NCI-H2081 treated with DMSO at 0.1 percent for 48 hours (cell line): Measurements from ENCODE around the gene B3GAT1.
A peak's percentile ranks its signal among the peaks of the same experiment; 100 is the strongest.

Experiments used
- DNase-seq: peaks from one replicate; lab custom pipeline; 2025; lab: John Stamatoyannopoulos, UW

B3GAT1 gene

GRCh38 chr11:134390706-134391569 is 21.1 kb downstream of the B3GAT1 start:
- DNase-seq = peak; percentile 60

GRCh38 chr11:134389464-134390180 is 22.4 kb downstream of the B3GAT1 start:
- DNase-seq = no peak

- peak; percentile 28 for DNase-seq
Observed at GRCh38 chr11:134388590-134388989, 23.5 kb downstream of the B3GAT1 start.

GRCh38 chr11:134387501-134387900 is 24.5 kb downstream of the B3GAT1 start:
- no peak for DNase-seq

GRCh38 chr11:134386945-134387344 is 25.1 kb downstream of the B3GAT1 start:
- no peak for DNase-seq

- peak; percentile 89 for DNase-seq
Observed at GRCh38 chr11:134385774-134386565, 26.1 kb downstream of the B3GAT1 start.

- no peak for DNase-seq
Observed at GRCh38 chr11:134385171-134385570, 26.9 kb downstream of the B3GAT1 start.

GRCh38 chr11:134384406-134384805 is 27.6 kb downstream of the B3GAT1 start:
- DNase-seq = no peak

- no peak for DNase-seq
Observed at GRCh38 chr11:134383576-134384221, 28.3 kb downstream of the B3GAT1 start.

- no peak for DNase-seq
Observed at GRCh38 chr11:134382830-134383229, 29.2 kb downstream of the B3GAT1 start.

- no peak for DNase-seq
Observed at GRCh38 chr11:134382257-134382656, 29.8 kb downstream of the B3GAT1 start.

GRCh38 chr11:134380785-134381184 is 31.3 kb downstream of the B3GAT1 start:
- no peak for DNase-seq

- DNase-seq = no peak
Observed at GRCh38 chr11:134380229-134380628, 31.8 kb downstream of the B3GAT1 start.

GRCh38 chr11:134379241-134379640 is 32.8 kb downstream of the B3GAT1 start:
- no peak for DNase-seq

GRCh38 chr11:134377876-134378275 is 34.2 kb downstream of the B3GAT1 start:
- DNase-seq = no peak

GRCh38 chr11:134376150-134376921 is 35.7 kb downstream of the B3GAT1 start:
- DNase-seq = no peak

GRCh38 chr11:134374891-134375550 is 37.0 kb downstream of the B3GAT1 start:
- DNase-seq = no peak

- DNase-seq = no peak
Observed at GRCh38 chr11:134374171-134374570, 37.9 kb downstream of the B3GAT1 start.

GRCh38 chr11:134373591-134374052 is 38.4 kb downstream of the B3GAT1 start:
- no peak for DNase-seq

- DNase-seq = no peak
Observed at GRCh38 chr11:134372961-134373360, 39.1 kb downstream of the B3GAT1 start.
